SK-N-MC (cell line): ENCODE results near the gene MAP1LC3B.

Experiments
- DNase-seq: peaks from one replicate; pipeline ENCODE4 v3.0.0-alpha.2; 2011; ENCODE audit warnings: low read depth, low spot score
- H3K27ac ChIP-seq: fragments of 200-600 bp; sonication (generic); 2 replicates; pipeline ENCODE4 v1.5.1; 2016; ENCODE audit warnings: mixed run types
- H3K36me3 ChIP-seq: fragments of 200-600 bp; sonication (generic); 2 replicates; pipeline ENCODE4 v1.6.1; 2017; ENCODE audit warnings: antibody characterized with exemption, low read length, mixed read lengths; ENCODE audit not compliant: insufficient read depth
- H3K4me3 ChIP-seq: fragments of 200-600 bp; sonication (generic); 2 replicates; pipeline ENCODE4 v1.5.1; 2016
- H3K9ac ChIP-seq: fragments of 200-600 bp; sonication (generic); 2 replicates; pipeline ENCODE4 v1.8.0; 2017; ENCODE audit warnings: mixed run types, mixed read lengths; ENCODE audit not compliant: insufficient read length
- H3K9me3 ChIP-seq: fragments of 200-600 bp; sonication (generic); 2 replicates; pipeline ENCODE4 v1.6.1; 2017; ENCODE audit warnings: low read depth, mild to moderate bottlenecking, antibody characterized with exemption, low read length, moderate library complexity, mixed read lengths
- EZH2 ChIP-seq: fragments of 200-600 bp; sonication (generic); IDR thresholded peaks from one replicate; pipeline ENCODE4 v1.6.1; 2017; ENCODE audit warnings: antibody characterized with exemption
- FOXP2 ChIP-seq: optimal IDR thresholded peaks from 2 replicates; pipeline ENCODE3; 2011; ENCODE audit warnings: mild to moderate bottlenecking, moderate library complexity; ENCODE audit not compliant: insufficient read depth; ENCODE audit errors: extremely low read length, control extremely low read depth
- POLR2AphosphoS5 ChIP-seq: IDR thresholded peaks from 2 replicates; pipeline ENCODE4 v1.6.1; 2012; ENCODE audit warnings: mild to moderate bottlenecking, low read depth, low read length, borderline replicate concordance

Gene MAP1LC3B

GRCh38 chr16:87424266-87424665 is 32.1 kb downstream of the MAP1LC3B start:
- Histone ChIP-seq H3K9ac (no peak overlapping the region), H3K4me3 (no peak overlapping the region), H3K9me3 (no peaks in the 10 kb centered on the region), H3K27ac (no peak overlapping the region), H3K36me3 (no peaks in the 10 kb centered on the region; the same call in 1 of the 2 replicates)
- TF ChIP-seq EZH2 (no peak), FOXP2 (no peak), POLR2AphosphoS5 (no peak)
- no peak for DNase-seq

GRCh38 chr16:87425941-87426340 is 33.8 kb downstream of the MAP1LC3B start:
- Histone ChIP-seq H3K9ac (no peak overlapping the region), H3K9me3 (no peaks in the 10 kb centered on the region), H3K4me3 (no peak overlapping the region), H3K36me3 (no peaks in the 10 kb centered on the region; the same call in 1 of the 2 replicates), H3K27ac (no peak overlapping the region)
- TF ChIP-seq POLR2AphosphoS5 (no peak), FOXP2 (no peak), EZH2 (no peak)
- no peak for DNase-seq

GRCh38 chr16:87426423-87427215 is 34.5 kb downstream of the MAP1LC3B start:
- Histone ChIP-seq H3K27ac (no peak overlapping the region), H3K9ac (no peak overlapping the region), H3K36me3 (no peaks in the 10 kb centered on the region; the same call in 1 of the 2 replicates), H3K9me3 (no peaks in the 10 kb centered on the region), H3K4me3 (no peak overlapping the region)
- DNase-seq = no peak
- TF ChIP-seq POLR2AphosphoS5 = no peak
- no peak for TF ChIP-seq FOXP2
- no peak for TF ChIP-seq EZH2

GRCh38 chr16:87431926-87432325 is 39.8 kb downstream of the MAP1LC3B start:
- no peak for DNase-seq
- Histone ChIP-seq H3K27ac (no peak overlapping the region), H3K4me3 (no peak overlapping the region), H3K9ac (no peak overlapping the region), H3K36me3 (no peaks in the 10 kb centered on the region), H3K9me3 (no peaks in the 10 kb centered on the region)
- TF ChIP-seq FOXP2 (no peak), POLR2AphosphoS5 (no peak), EZH2 (no peak)

GRCh38 chr16:87432330-87432915 is 40.3 kb downstream of the MAP1LC3B start:
- DNase-seq = no peak
- TF ChIP-seq FOXP2 (no peak), EZH2 (no peak), POLR2AphosphoS5 (no peak)
- Histone ChIP-seq H3K9me3 (no peaks in the 10 kb centered on the region), H3K36me3 (no peaks in the 10 kb centered on the region), H3K9ac (no peak overlapping the region), H3K27ac (no peak overlapping the region), H3K4me3 (no peak overlapping the region)

GRCh38 chr16:87434146-87434667 is 42.1 kb downstream of the MAP1LC3B start:
- Histone ChIP-seq H3K4me3 (no peak overlapping the region), H3K9ac (no peak overlapping the region), H3K36me3 (no peaks in the 10 kb centered on the region), H3K9me3 (no peaks in the 10 kb centered on the region), H3K27ac (no peak overlapping the region)
- TF ChIP-seq FOXP2 (no peak), POLR2AphosphoS5 (no peak), EZH2 (no peak)
- DNase-seq = no peak

GRCh38 chr16:87435372-87436224 is 43.5 kb downstream of the MAP1LC3B start:
- TF ChIP-seq POLR2AphosphoS5 (no peak), FOXP2 (no peak), EZH2 (no peak)
- DNase-seq = no peak
- H3K9me3 ChIP-seq = no peaks in the 10 kb centered on the region
- no peak overlapping the region for H3K27ac ChIP-seq
- no peak overlapping the region for H3K4me3 ChIP-seq
- no peaks in the 10 kb centered on the region for H3K36me3 ChIP-seq
- no peak overlapping the region for H3K9ac ChIP-seq

- H3K4me3 ChIP-seq = no peak overlapping the region
- no peaks in the 10 kb centered on the region for H3K36me3 ChIP-seq
- H3K9ac ChIP-seq = no peak overlapping the region
- DNase-seq = no peak
- no peak for TF ChIP-seq EZH2
- TF ChIP-seq POLR2AphosphoS5 = no peak
- no peak for TF ChIP-seq FOXP2
- H3K27ac ChIP-seq = no peak overlapping the region
- no peaks in the 10 kb centered on the region for H3K9me3 ChIP-seq
Observed at GRCh38 chr16:87436225-87437172, 44.4 kb downstream of the MAP1LC3B start.
